K562 (cell line): ENCODE results near the gene TTBK2. TPM values are rescaled to one million over a fixed set of nuclear protein-coding genes. Genes with fewer than 3 reads are reported as not detected.

Experiments
- ATAC-seq: fragments of 200-7000 bp; cut with Tn5 transposase; 3 replicates; pipeline ENCODE4 v1.9.1; 2020; ENCODE audit warnings: moderate library complexity
- BruUV-seq: library from RNA; stranded (reverse); fragments of 400-500 nt; replicated peaks from 2 replicates; lab custom pipeline; 2021; lab: Mats Ljungman, UMichigan
- CTCF ChIA-PET: fragments of 300-600 bp; formaldehyde crosslinking; extraction: SDS; loops from one replicate; lab custom pipeline; 2021; ENCODE audit warnings: low intra/inter-chr PET ratio; lab: Yijun Ruan, JAX
- POLR2A ChIA-PET: fragments of 300-600, 350-650 bp; sonication (Branson Sonifier 250); formaldehyde crosslinking; extraction: SDS; loops from one replicate; lab custom pipeline; 2021; ENCODE audit warnings: antibody characterized with exemption, inconsistent platforms; lab: Yijun Ruan, JAX
- DNase-seq, 4 experiments: peaks; one replicate each; pipeline versions ENCODE4 v3.0.0 to v3.0.0-alpha.2; 2011 to 2018; ENCODE audit warnings: low spot score in 3 of 4, mixed read lengths in 3 of 4; ENCODE audit errors: extremely low read depth in 1 of 4
- FAIRE-seq: peaks from 2 replicates; lab custom pipeline; 2011; peaks lifted over from hg19 to GRCh38; lab: Jason Lieb, UNC
- H2AFZ ChIP-seq: 2 replicates; pipeline ENCODE4 v1.6.0; 2011; ENCODE audit warnings: low read depth, low read length, control low read depth, inconsistent platforms
- H3K27ac ChIP-seq: fragments of 200-600 bp; 3 replicates; pipeline ENCODE4 v1.8.0; 2011; ENCODE audit warnings: low read depth, mild to moderate bottlenecking, control low read depth, inconsistent platforms, low read length, moderate library complexity, mixed read lengths; ENCODE audit errors: extremely low read depth
- H3K27me3 ChIP-seq, 2 experiments: fragments of 300-600 bp in 1 of 2; 2 replicates in 1 of 2; 3 replicates in 1 of 2; pipeline versions ENCODE4 v1.6.0 to v1.8.0; 2011; ENCODE audit warnings: inconsistent platforms in 2 of 2, low read length in 2 of 2, mild to moderate bottlenecking in 1 of 2, mixed read lengths in 1 of 2, moderate library complexity in 1 of 2; ENCODE audit not compliant: control insufficient read depth in 2 of 2, insufficient read depth in 2 of 2
- H3K36me3 ChIP-seq: fragments of 300-600 bp; 3 replicates; pipeline ENCODE4 v1.8.0; 2011; ENCODE audit warnings: mild to moderate bottlenecking, low read length, inconsistent platforms; ENCODE audit not compliant: control insufficient read depth, insufficient read depth
- H3K4me1 ChIP-seq, 2 experiments: fragments of 200-600 bp in 1 of 2; replicated peaks in 1 of 2; 2 replicates in 1 of 2; 3 replicates in 1 of 2; pipeline versions ENCODE4 v1.5.1 to v1.8.0; 2011; ENCODE audit warnings: inconsistent platforms in 2 of 2, low read length in 2 of 2, mild to moderate bottlenecking in 1 of 2, mixed read lengths in 1 of 2, moderate library complexity in 1 of 2; ENCODE audit not compliant: control insufficient read depth in 2 of 2, insufficient read depth in 2 of 2
- H3K4me2 ChIP-seq: 2 replicates; pipeline ENCODE4 v1.6.1; 2011; ENCODE audit warnings: low read length, control low read depth, inconsistent platforms, mixed read lengths; ENCODE audit not compliant: insufficient read depth
- H3K4me3 ChIP-seq: fragments of 200-600 bp; sonication (generic), shearing (Covaris generic); 2 replicates; pipeline ENCODE4 v1.5.1; 2016; ENCODE audit warnings: control low read depth, inconsistent platforms
- H3K79me2 ChIP-seq: fragments of 200-600 bp; 3 replicates; pipeline ENCODE4 v1.8.0; 2011; ENCODE audit warnings: low read length, inconsistent platforms; ENCODE audit not compliant: control insufficient read depth, insufficient read depth
- H3K9ac ChIP-seq, 2 experiments: 2 replicates each; pipeline versions ENCODE4 v1.6.0 to v1.6.1; 2011; ENCODE audit warnings: low read depth in 2 of 2, low read length in 2 of 2, control low read depth in 1 of 2, inconsistent platforms in 1 of 2, mild to moderate bottlenecking in 1 of 2, mixed read lengths in 1 of 2; ENCODE audit not compliant: insufficient read depth in 1 of 2
- H3K9me1 ChIP-seq: one replicate; pipeline ENCODE4 v1.6.0; 2011; ENCODE audit warnings: inconsistent platforms, mild to moderate bottlenecking, low read length, moderate library complexity; ENCODE audit not compliant: control insufficient read depth, insufficient read depth
- H3K9me3 ChIP-seq: replicated peaks from 2 replicates; pipeline ENCODE4 v1.5.1; 2011; ENCODE audit warnings: low read depth, low read length, inconsistent platforms; ENCODE audit not compliant: control insufficient read depth, insufficient read depth
- H4K20me1 ChIP-seq: replicated peaks from 2 replicates; pipeline ENCODE4 v1.6.1; 2011; ENCODE audit warnings: low read length, inconsistent platforms, mixed read lengths; ENCODE audit not compliant: control insufficient read depth, insufficient read depth
- CREB1 ChIP-seq, 2 experiments: sonication (generic) in 1 of 2; formaldehyde crosslinking in 1 of 2; IDR thresholded peaks; 2 replicates each; pipeline versions ENCODE4 v1.6.1 to v1.8.0; 2012 to 2022; ENCODE audit warnings: inconsistent platforms in 1 of 2, mild to moderate bottlenecking in 1 of 2, missing genetic modification reagents in 1 of 2, moderate library complexity in 1 of 2
- NCOA4 ChIP-seq: fragments of 450-650 bp; IDR thresholded peaks from 2 replicates; pipeline ENCODE4 v1.6.1; 2018; ENCODE audit warnings: mild to moderate bottlenecking; ENCODE audit not compliant: partially characterized antibody
- POLR2G ChIP-seq: fragments of 200-400 bp; formaldehyde crosslinking; IDR thresholded peaks from 2 replicates; pipeline ENCODE4 v1.6.1; 2017; ENCODE audit warnings: low read depth, mild to moderate bottlenecking, antibody characterized with exemption, low read length, moderate library complexity
- POLR3G ChIP-seq: IDR thresholded peaks from 2 replicates; pipeline ENCODE4 v1.6.1; 2011; ENCODE audit not compliant: insufficient read length, insufficient replicate concordance; ENCODE audit errors: extremely low read depth
- ZNF316 ChIP-seq: fragments of 450-650 bp; IDR thresholded peaks from 2 replicates; pipeline ENCODE4 v1.6.1; 2016
- WGBS: fragments of 100-300 bp; shearing (Covaris generic); methylation state at CpG from one replicate; pipeline ENCODE4 v1.1.6; 2016; ENCODE audit warnings: low coverage, mixed read lengths; ENCODE audit not compliant: insufficient coverage; ENCODE audit errors: missing lambda C conversion rate; 5-methylcytosine and 5-hydroxymethylcytosine counted together
- in situ Hi-C: fragments of 300-500 bp; cut with MboI; formaldehyde crosslinking; loops from 4 replicates; pipeline ENCODE4 v1.15.0; 2018; ENCODE audit warnings: inconsistent platforms, mixed read lengths
- intact Hi-C: fragments of 100-400 bp; cut with micrococcal nuclease; formaldehyde crosslinking; loops from 2 replicates; pipeline ENCODE4 v1.14.2; 2022
- polyA plus RNA-seq, 8 experiments: library from polyadenylated mRNA; depleted of rRNA in 4 of 8; stranded (reverse) in 5 of 8; unstranded in 3 of 8; fragments of >200 nt; fragmentation: Nextera tagmentation in 2 of 8; fragmentation: Illumina TruSeq in 1 of 8; extraction: Ambion mirVana in 2 of 8; extraction: Trizol in 1 of 8; gene quantifications; 2 replicates each; pipeline versions ENCODE4 v1.2.1 to v1.2.3, GENCODE V29; 2011 to 2014; ENCODE audit warnings: inconsistent platforms in 1 of 8, missing spikeins in 1 of 8
- total RNA-seq, 7 experiments: library from RNA; depleted of rRNA in 6 of 7; stranded (reverse); fragments of >200 nt in 6 of 7; fragmentation: Illumina TruSeq in 2 of 7; extraction: Trizol in 2 of 7; gene quantifications; 2 replicates each; pipeline versions ENCODE4 v1.2.1 to v1.2.3, GENCODE V29; 2011 to 2021; ENCODE audit warnings: low replicate concordance in 1 of 7
- TF ChIP-seq, protein P1 (sequence below): sonication (generic); formaldehyde crosslinking; IDR thresholded peaks from 2 replicates; pipeline ENCODE4 v1.8.0; 2022; ENCODE audit warnings: missing genetic modification reagents, mild to moderate bottlenecking, moderate library complexity, borderline replicate concordance

TTBK2 gene
- total and polyA plus RNA-seq, 9 of the 15 experiments (the other 6 are each of a cell fraction or from before 2014, with no cell fraction given): 0.89 to 8.0 (median 4.8) TPM

DNA sequence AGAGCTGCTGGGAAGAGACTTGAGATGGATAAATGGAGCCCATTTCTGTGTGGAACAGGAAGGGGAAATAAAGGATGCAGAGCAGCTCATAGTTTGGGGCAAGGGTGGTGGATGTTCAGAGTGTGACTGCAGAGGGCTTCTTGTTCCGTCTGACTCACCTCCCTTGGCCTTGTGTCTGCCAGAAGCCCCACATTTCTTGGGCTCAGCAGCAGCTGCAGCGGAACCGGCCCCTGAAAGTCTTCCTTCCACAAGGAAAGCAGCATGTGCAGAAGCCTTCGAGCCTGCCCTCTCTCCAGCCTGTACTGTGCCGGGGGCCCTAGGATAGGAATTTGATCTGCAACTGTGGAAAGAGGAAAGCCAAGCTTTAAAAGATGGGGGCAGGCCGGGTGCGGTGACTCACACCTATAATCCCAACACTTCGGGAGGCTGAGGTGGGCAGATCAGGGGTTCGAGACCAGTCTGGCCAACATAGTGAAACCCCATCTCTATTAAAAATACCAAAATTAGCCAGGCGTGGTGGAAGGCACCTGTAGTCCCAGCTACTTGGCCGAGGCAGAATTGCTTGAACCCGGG is 195.2 kb downstream of the TTBK2 start (continued):
- TF ChIP-seq, protein P1, sequence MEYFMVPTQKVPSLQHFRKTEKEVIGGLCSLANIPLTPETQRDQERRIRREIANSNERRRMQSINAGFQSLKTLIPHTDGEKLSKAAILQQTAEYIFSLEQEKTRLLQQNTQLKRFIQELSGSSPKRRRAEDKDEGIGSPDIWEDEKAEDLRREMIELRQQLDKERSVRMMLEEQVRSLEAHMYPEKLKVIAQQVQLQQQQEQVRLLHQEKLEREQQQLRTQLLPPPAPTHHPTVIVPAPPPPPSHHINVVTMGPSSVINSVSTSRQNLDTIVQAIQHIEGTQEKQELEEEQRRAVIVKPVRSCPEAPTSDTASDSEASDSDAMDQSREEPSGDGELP (CRISPR knock-in tag): no peak
- TF ChIP-seq ZNF316: no peak

DNA sequence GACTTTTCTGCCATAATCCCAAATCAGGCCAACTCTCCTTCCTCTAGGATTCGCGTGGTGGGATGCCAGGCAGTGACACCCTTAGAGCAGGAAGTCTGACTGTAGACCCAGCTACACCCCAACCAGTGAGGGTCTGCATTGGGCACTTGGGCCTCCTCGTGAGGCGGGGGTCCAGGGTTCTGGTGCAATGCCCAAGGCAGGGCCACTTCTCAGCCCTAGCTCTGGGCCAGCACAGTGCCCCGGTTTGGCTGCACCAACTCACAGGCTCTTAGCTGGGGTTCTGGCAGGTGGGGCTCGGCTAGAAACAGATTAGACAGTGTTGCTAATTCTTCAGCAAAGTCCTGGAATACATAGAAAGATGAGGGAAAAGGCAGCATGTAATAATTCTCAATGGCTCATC is 196.3 kb downstream of the TTBK2 start:
- Histone ChIP-seq H3K4me2 (no peak overlapping the region), H3K9me1 (peaks cover 5% of the 10 kb centered on the region), H3K9ac (no peak overlapping the region; a peak in 1 of 4 replicates), H4K20me1 (no peaks in the 10 kb centered on the region; the same call in 1 of the 2 replicates), H3K4me1 (0 out of 5 replicates have a peak, but pooled peaks cover 0 to 3% of the 10 kb centered on the region in 2 experiments), H3K9me3 (no peaks in the 10 kb centered on the region), H3K79me2 (no peaks in the 10 kb centered on the region), H3K27ac (no peak overlapping the region), H3K36me3 (peaks cover 81% of the 10 kb centered on the region), H3K4me3 (no peak overlapping the region), H3K27me3 (no peaks in the 10 kb centered on the region), H2AFZ (no peak overlapping the region)
- ATAC-seq (no peak), FAIRE-seq (no peak), DNase-seq (no peak)
- CTCF ChIA-PET: no interaction called here
- WGBS: 90% methylated on average over 6 of the region's 6 CpGs
- POLR2A ChIA-PET: interaction anchor here (1.4 to 1.7 kb wide), 2 partner anchors 12 to 13 kb away, joined by 4 read pairs; partner anchors contain the start of gene CDAN1
- TF ChIP-seq POLR2G (peak; percentile 35; the same call in 1 of the 2 replicates), NCOA4 (no peak), CREB1 (IDR thresholded peaks at IDR 0.05) (no peak), CREB1 (CRISPR knock-in tag; IDR thresholded peaks at IDR 0.05) (no peak), POLR3G (no peak)
- in situ Hi-C loops: no loop called here
- BruUV-seq: TSS peak; percentile 31
- intact Hi-C loops: no loop called here
